Peyer's patch (tissue), 4 donors: ENCODE results near the gene CPAMD8.

Experiments used
- POLR2A ChIP-seq, 2 donors: fragments of 450-650 bp; IDR thresholded peaks; one replicate each; pipeline ENCODE4 v1.5.1; 2017; ENCODE audit warnings: antibody characterized with exemption in 2 of 2, mild to moderate bottlenecking in 2 of 2, moderate library complexity in 2 of 2
- TF ChIP-seq, protein P1 (sequence below), 6 experiments: fragments of 450-650 bp in 4 of 6; fragments of 200-600 bp in 2 of 6; sonication (generic) in 1 of 6; IDR thresholded peaks; one replicate each; pipeline ENCODE4 v1.5.1; 2017 to 2019; ENCODE audit warnings: antibody characterized with exemption in 6 of 6, mild to moderate bottlenecking in 3 of 6, moderate library complexity in 1 of 6

DNA sequence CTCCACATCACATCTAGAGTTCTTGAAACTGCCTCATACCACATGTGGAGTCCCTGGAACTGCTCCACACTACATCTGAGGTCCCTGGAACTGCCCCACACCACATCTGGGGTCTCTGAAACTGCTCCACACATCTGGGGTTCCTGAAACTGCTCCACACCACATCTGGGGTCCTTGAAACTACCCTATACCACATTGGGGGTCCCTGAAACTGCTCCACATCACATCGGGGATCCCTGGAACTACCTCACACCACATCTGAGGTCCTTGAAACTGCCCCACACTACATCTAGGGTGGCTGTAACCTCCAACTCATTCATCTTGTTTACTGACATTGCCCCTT lies 104.0 kb downstream of the CPAMD8 start:
- TF ChIP-seq, protein P1, sequence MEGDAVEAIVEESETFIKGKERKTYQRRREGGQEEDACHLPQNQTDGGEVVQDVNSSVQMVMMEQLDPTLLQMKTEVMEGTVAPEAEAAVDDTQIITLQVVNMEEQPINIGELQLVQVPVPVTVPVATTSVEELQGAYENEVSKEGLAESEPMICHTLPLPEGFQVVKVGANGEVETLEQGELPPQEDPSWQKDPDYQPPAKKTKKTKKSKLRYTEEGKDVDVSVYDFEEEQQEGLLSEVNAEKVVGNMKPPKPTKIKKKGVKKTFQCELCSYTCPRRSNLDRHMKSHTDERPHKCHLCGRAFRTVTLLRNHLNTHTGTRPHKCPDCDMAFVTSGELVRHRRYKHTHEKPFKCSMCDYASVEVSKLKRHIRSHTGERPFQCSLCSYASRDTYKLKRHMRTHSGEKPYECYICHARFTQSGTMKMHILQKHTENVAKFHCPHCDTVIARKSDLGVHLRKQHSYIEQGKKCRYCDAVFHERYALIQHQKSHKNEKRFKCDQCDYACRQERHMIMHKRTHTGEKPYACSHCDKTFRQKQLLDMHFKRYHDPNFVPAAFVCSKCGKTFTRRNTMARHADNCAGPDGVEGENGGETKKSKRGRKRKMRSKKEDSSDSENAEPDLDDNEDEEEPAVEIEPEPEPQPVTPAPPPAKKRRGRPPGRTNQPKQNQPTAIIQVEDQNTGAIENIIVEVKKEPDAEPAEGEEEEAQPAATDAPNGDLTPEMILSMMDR (IDR thresholded peaks at IDR 0.05), result no peak
- TF ChIP-seq POLR2A (IDR thresholded peaks at IDR 0.05), result no peak
